ENCODE results near the gene ACTL6B.
A peak's percentile ranks its signal among the peaks of the same experiment; 100 is the strongest.

Gene ACTL6B

GRCh38 chr7:100679129-100679926, 23.1 kb upstream of the ACTL6B start:
- Histone ChIP-seq H3K4me3 (ENCODE audit: insufficient read length, low read depth) (no peak overlapping the region), H3K9ac (ENCODE audit: insufficient read length, low read depth) (no peak overlapping the region), H3K4me1 (ENCODE audit: insufficient read depth, insufficient read length) (peaks cover 23% of the 10 kb centered on the region), H3K9me3 (ENCODE audit: insufficient read depth, low read length) (no peaks in the 10 kb centered on the region), H3K27me3 (ENCODE audit: insufficient read depth, insufficient read length) (no peaks in the 10 kb centered on the region), H3K36me3 (ENCODE audit: insufficient read depth, insufficient read length, low read length) (peaks cover 69% of the 10 kb centered on the region)
- TF ChIP-seq ZNF274 (IDR thresholded peaks at IDR 0.05; ENCODE audit: low read depth, low read length): no peak
- TF ChIP-seq YY1 (IDR thresholded peaks at IDR 0.05; ENCODE audit: insufficient read depth, insufficient read length): no peak
- TF ChIP-seq SUZ12 (IDR thresholded peaks at IDR 0.05; ENCODE audit: extremely low read depth, insufficient read depth, insufficient read length): no peak
- no peak for DNase-seq (ENCODE audit: low read depth, low spot score)

- no peak for DNase-seq (ENCODE audit: low read depth, low spot score)
- Histone ChIP-seq H3K4me1 (ENCODE audit: insufficient read depth, insufficient read length) (peaks cover 23% of the 10 kb centered on the region), H3K9me3 (ENCODE audit: insufficient read depth, low read length) (no peaks in the 10 kb centered on the region), H3K4me3 (ENCODE audit: insufficient read length, low read depth) (no peak overlapping the region), H3K9ac (ENCODE audit: insufficient read length, low read depth) (no peak overlapping the region), H3K36me3 (ENCODE audit: insufficient read depth, insufficient read length, low read length) (peaks cover 65% of the 10 kb centered on the region), H3K27me3 (ENCODE audit: insufficient read depth, insufficient read length) (no peaks in the 10 kb centered on the region)
- TF ChIP-seq YY1 (IDR thresholded peaks at IDR 0.05; ENCODE audit: insufficient read depth, insufficient read length) (no peak), ZNF274 (IDR thresholded peaks at IDR 0.05; ENCODE audit: low read depth, low read length) (no peak), SUZ12 (IDR thresholded peaks at IDR 0.05; ENCODE audit: extremely low read depth, insufficient read depth, insufficient read length) (no peak)
Measured at GRCh38 chr7:100678291-100678984, 22.2 kb upstream of the ACTL6B start.

- TF ChIP-seq ZNF274 (IDR thresholded peaks at IDR 0.05; ENCODE audit: low read depth, low read length): no peak
- TF ChIP-seq SUZ12 (IDR thresholded peaks at IDR 0.05; ENCODE audit: extremely low read depth, insufficient read depth, insufficient read length): no peak
- TF ChIP-seq YY1 (IDR thresholded peaks at IDR 0.05; ENCODE audit: insufficient read depth, insufficient read length): no peak
- Histone ChIP-seq H3K36me3 (ENCODE audit: insufficient read depth, insufficient read length, low read length) (peaks cover 59% of the 10 kb centered on the region), H3K9ac (ENCODE audit: insufficient read length, low read depth) (no peak overlapping the region), H3K4me1 (ENCODE audit: insufficient read depth, insufficient read length) (peaks cover 23% of the 10 kb centered on the region), H3K4me3 (ENCODE audit: insufficient read length, low read depth) (no peak overlapping the region), H3K9me3 (ENCODE audit: insufficient read depth, low read length) (no peaks in the 10 kb centered on the region), H3K27me3 (ENCODE audit: insufficient read depth, insufficient read length) (no peaks in the 10 kb centered on the region)
- no peak for DNase-seq (ENCODE audit: low read depth, low spot score)
Measured at GRCh38 chr7:100677308-100678267, 21.3 kb upstream of the ACTL6B start.

- H3K9ac ChIP-seq (ENCODE audit: insufficient read length, low read depth): peak overlapping the region; percentile 50
- peak overlapping the region; percentile 2 for H3K4me3 ChIP-seq (ENCODE audit: insufficient read length, low read depth)
- H3K4me1 ChIP-seq (ENCODE audit: insufficient read depth, insufficient read length): peaks cover 18% of the 10 kb centered on the region
- peaks cover 50% of the 10 kb centered on the region for H3K36me3 ChIP-seq (ENCODE audit: insufficient read depth, insufficient read length, low read length)
- no peak for DNase-seq (ENCODE audit: low read depth, low spot score)
- peaks cover 2% of the 10 kb centered on the region for H3K27me3 ChIP-seq (ENCODE audit: insufficient read depth, insufficient read length)
- H3K9me3 ChIP-seq (ENCODE audit: insufficient read depth, low read length): no peaks in the 10 kb centered on the region
- TF ChIP-seq ZNF274 (IDR thresholded peaks at IDR 0.05; ENCODE audit: low read depth, low read length): no peak
- TF ChIP-seq SUZ12 (IDR thresholded peaks at IDR 0.05; ENCODE audit: extremely low read depth, insufficient read depth, insufficient read length): no peak
- TF ChIP-seq YY1 (IDR thresholded peaks at IDR 0.05; ENCODE audit: insufficient read depth, insufficient read length): no peak
Measured at GRCh38 chr7:100676501-100677306, 20.5 kb upstream of the ACTL6B start.

- no peak for DNase-seq (ENCODE audit: low read depth, low spot score)
- Histone ChIP-seq H3K9ac (ENCODE audit: insufficient read length, low read depth) (peak overlapping the region; percentile 50), H3K9me3 (ENCODE audit: insufficient read depth, low read length) (no peaks in the 10 kb centered on the region), H3K27me3 (ENCODE audit: insufficient read depth, insufficient read length) (peaks cover 2% of the 10 kb centered on the region), H3K4me1 (ENCODE audit: insufficient read depth, insufficient read length) (peaks cover 13% of the 10 kb centered on the region), H3K4me3 (ENCODE audit: insufficient read length, low read depth) (peak overlapping the region; percentile 42), H3K36me3 (ENCODE audit: insufficient read depth, insufficient read length, low read length) (peaks cover 41% of the 10 kb centered on the region)
- TF ChIP-seq ZNF274 (IDR thresholded peaks at IDR 0.05; ENCODE audit: low read depth, low read length) (no peak), YY1 (IDR thresholded peaks at IDR 0.05; ENCODE audit: insufficient read depth, insufficient read length) (no peak), SUZ12 (IDR thresholded peaks at IDR 0.05; ENCODE audit: extremely low read depth, insufficient read depth, insufficient read length) (no peak)
Measured at GRCh38 chr7:100675581-100676350, 19.5 kb upstream of the ACTL6B start.

- Histone ChIP-seq H3K27me3 (ENCODE audit: insufficient read depth, insufficient read length) (peaks cover 2% of the 10 kb centered on the region), H3K36me3 (ENCODE audit: insufficient read depth, insufficient read length, low read length) (peaks cover 34% of the 10 kb centered on the region), H3K9me3 (ENCODE audit: insufficient read depth, low read length) (no peaks in the 10 kb centered on the region), H3K4me1 (ENCODE audit: insufficient read depth, insufficient read length) (peaks cover 9% of the 10 kb centered on the region), H3K9ac (ENCODE audit: insufficient read length, low read depth) (peak overlapping the region; percentile 83), H3K4me3 (ENCODE audit: insufficient read length, low read depth) (peak overlapping the region; percentile 79)
- TF ChIP-seq ZNF274 (IDR thresholded peaks at IDR 0.05; ENCODE audit: low read depth, low read length): no peak
- no peak for TF ChIP-seq SUZ12 (IDR thresholded peaks at IDR 0.05; ENCODE audit: extremely low read depth, insufficient read depth, insufficient read length)
- TF ChIP-seq YY1 (IDR thresholded peaks at IDR 0.05; ENCODE audit: insufficient read depth, insufficient read length): no peak
- no peak for DNase-seq (ENCODE audit: low read depth, low spot score)
Measured at GRCh38 chr7:100675105-100675451, 18.8 kb upstream of the ACTL6B start.
